ENCODE measurements around the gene GRN. TPM values are rescaled to one million over a fixed set of nuclear protein-coding genes. Genes with fewer than 3 reads are reported as not detected.

GRN gene
- total RNA-seq, 1 experiment from 2014 or later, result 206 TPM

GRCh38 chr17:44311562-44312181 lies 33.4 kb upstream of the GRN start:
- Histone ChIP-seq H3K9ac (ENCODE audit: low read length) (no peak overlapping the region), H3K9me3 (ENCODE audit: control insufficient read depth in 1 of 2, insufficient read depth in 1 of 2, low read depth in 1 of 2, low read length in 2 of 2) (no peaks in the 10 kb centered on the region), H3K36me3 (ENCODE audit: control insufficient read depth in 1 of 2, insufficient read depth in 2 of 2, low read length in 2 of 2) (no peaks in the 10 kb centered on the region), H2AFZ (ENCODE audit: low read depth, low read length, poor library complexity, severe bottlenecking) (no peak overlapping the region), H3K9me2 (ENCODE audit: insufficient read depth) (no peaks in the 10 kb centered on the region), H3K79me2 (ENCODE audit: insufficient read depth, low read length) (no peaks in the 10 kb centered on the region), H3K27ac (ENCODE audit: low read depth, low read length) (no peak overlapping the region), H3K27me3 (ENCODE audit: insufficient read depth, low read length) (no peaks in the 10 kb centered on the region), H3K4me2 (ENCODE audit: low read length) (no peak overlapping the region), H3K4me1 (ENCODE audit: control insufficient read depth in 1 of 2, insufficient read depth in 2 of 2, low read length in 2 of 2) (peaks cover 6 to 50% of the 10 kb centered on the region in 2 experiments; a peak in 3 of 4 replicates), H3K4me3 (replicated peaks in 1 of 2; ENCODE audit: low read depth in 1 of 2, low read length in 2 of 2) (no peak overlapping the region), H4K20me1 (ENCODE audit: insufficient read depth) (no peaks in the 10 kb centered on the region)
- RAD21 ChIA-PET (ENCODE audit: low non-redundant PET in 1 of 2, low total read pairs in 2 of 2, uncharacterized antibody in 2 of 2, unreplicated experiment in 2 of 2), result no interaction called here
- intact Hi-C loops (cut with micrococcal nuclease), result no loop called here
- no peak for ATAC-seq
- no peak for DNase-seq (ENCODE audit: low read depth, low spot score)
- BruUV-seq (replicated peaks), result no TSS peak
- CTCF ChIA-PET, result no interaction called here
- TF ChIP-seq EGR1 (IDR thresholded peaks at IDR 0.05; ENCODE audit: low read depth), result no peak
- TF ChIP-seq ZBTB33 (IDR thresholded peaks at IDR 0.05; ENCODE audit: extremely low read depth, insufficient replicate concordance, low read length), result no peak
- TF ChIP-seq SP1 (IDR thresholded peaks at IDR 0.05; ENCODE audit: low read depth), result no peak
- TF ChIP-seq CEBPB (IDR thresholded peaks at IDR 0.05; ENCODE audit: low read depth), result no peak
- TF ChIP-seq CBX3 (IDR thresholded peaks at IDR 0.05; ENCODE audit: low read depth), result no peak
- POLR2A ChIA-PET, result interaction anchor here (1.0 kb wide), 1 partner anchor 15 kb away, joined by 3 read pairs; no protein-coding TSS in a partner anchor

- Histone ChIP-seq H4K20me1 (ENCODE audit: insufficient read depth) (no peaks in the 10 kb centered on the region), H3K9ac (ENCODE audit: low read length) (no peak overlapping the region), H2AFZ (ENCODE audit: low read depth, low read length, poor library complexity, severe bottlenecking) (no peak overlapping the region), H3K27ac (ENCODE audit: low read depth, low read length) (no peak overlapping the region), H3K79me2 (ENCODE audit: insufficient read depth, low read length) (no peaks in the 10 kb centered on the region), H3K4me1 (ENCODE audit: control insufficient read depth in 1 of 2, insufficient read depth in 2 of 2, low read length in 2 of 2) (peaks cover 6 to 59% of the 10 kb centered on the region in 2 experiments; a peak in 3 of 4 replicates), H3K4me3 (replicated peaks in 1 of 2; ENCODE audit: low read depth in 1 of 2, low read length in 2 of 2) (no peak overlapping the region), H3K36me3 (ENCODE audit: control insufficient read depth in 1 of 2, insufficient read depth in 2 of 2, low read length in 2 of 2) (no peaks in the 10 kb centered on the region), H3K9me3 (ENCODE audit: control insufficient read depth in 1 of 2, insufficient read depth in 1 of 2, low read depth in 1 of 2, low read length in 2 of 2) (no peaks in the 10 kb centered on the region), H3K9me2 (ENCODE audit: insufficient read depth) (no peaks in the 10 kb centered on the region), H3K27me3 (ENCODE audit: insufficient read depth, low read length) (no peaks in the 10 kb centered on the region), H3K4me2 (ENCODE audit: low read length) (no peak overlapping the region)
- ChIA-PET POLR2A (no interaction called here), RAD21 (ENCODE audit: low non-redundant PET in 1 of 2, low total read pairs in 2 of 2, uncharacterized antibody in 2 of 2, unreplicated experiment in 2 of 2) (interaction anchor here in 1 of 2 experiments (0.5 kb wide), 1 partner anchor 223 kb away, joined by 3 read pairs; no protein-coding TSS in a partner anchor), CTCF (no interaction called here)
- ATAC-seq (no peak), DNase-seq (ENCODE audit: low read depth, low spot score) (no peak)
- BruUV-seq (replicated peaks), result no TSS peak
- intact Hi-C loops (cut with micrococcal nuclease), result no loop called here
- TF ChIP-seq REST (IDR thresholded peaks at IDR 0.05; ENCODE audit: low read depth), result no peak
- no peak for TF ChIP-seq POLR2A (IDR thresholded peaks at IDR 0.05; ENCODE audit: borderline replicate concordance, extremely low read depth, insufficient read depth, insufficient read length)
- no peak for TF ChIP-seq ZBTB33 (IDR thresholded peaks at IDR 0.05; ENCODE audit: extremely low read depth, insufficient replicate concordance, low read length)
- TF ChIP-seq SIN3A (IDR thresholded peaks at IDR 0.05; ENCODE audit: low read depth), result no peak
- TF ChIP-seq ATF3 (IDR thresholded peaks at IDR 0.05), result no peak
- TF ChIP-seq CBX3 (IDR thresholded peaks at IDR 0.05; ENCODE audit: low read depth), result no peak
- no peak for TF ChIP-seq CEBPB (IDR thresholded peaks at IDR 0.05; ENCODE audit: low read depth)
These were observed 32.6 kb upstream of the GRN start for GRCh38 chr17:44312396-44313104.

Measured in HCT116 (cell line).